ENCODE measurements around the gene NTNG2. TPM values are rescaled to one million over a fixed set of nuclear protein-coding genes. Genes with fewer than 3 reads are reported as not detected.

Gene NTNG2
- total RNA-seq, 3 donors from 2014 or later, result under 0.01 to 1.9 (median 0.29) TPM

GRCh38 chr9:132283863-132284262, 122.0 kb downstream of the NTNG2 start:
- H3K4me3 ChIP-seq, result no peak overlapping the region
- peaks cover 13% of the 10 kb centered on the region for H3K36me3 ChIP-seq
- H3K27me3 ChIP-seq, result no peaks in the 10 kb centered on the region
- no peak for TF ChIP-seq POLR2AphosphoS5 (IDR thresholded peaks at IDR 0.05)
- TF ChIP-seq CTCF (IDR thresholded peaks at IDR 0.05), result no peak
- no peak for TF ChIP-seq POLR2A (IDR thresholded peaks at IDR 0.05)
- no peak overlapping the region for H3K27ac ChIP-seq
- intact Hi-C loops (cut with DNase I; ENCODE audit: low total_unique reads), result no loop called here
- DNase-seq (ENCODE audit: low spot score in 2 of 2), result no peak
- no peaks in the 10 kb centered on the region for H3K4me1 ChIP-seq
- H3K9me3 ChIP-seq, result no peaks in the 10 kb centered on the region

GRCh38 chr9:132287256-132287760, 125.5 kb downstream of the NTNG2 start:
- Histone ChIP-seq H3K9me3 (no peaks in the 10 kb centered on the region), H3K4me1 (no peaks in the 10 kb centered on the region), H3K4me3 (no peak overlapping the region), H3K36me3 (peaks cover 5% of the 10 kb centered on the region), H3K27ac (no peak overlapping the region), H3K27me3 (no peaks in the 10 kb centered on the region)
- no peak for TF ChIP-seq POLR2A (IDR thresholded peaks at IDR 0.05)
- no peak for TF ChIP-seq CTCF (IDR thresholded peaks at IDR 0.05)
- no peak for TF ChIP-seq POLR2AphosphoS5 (IDR thresholded peaks at IDR 0.05)
- intact Hi-C loops (cut with DNase I; ENCODE audit: low total_unique reads), result no loop called here
- no peak for DNase-seq (ENCODE audit: low spot score in 2 of 2)

GRCh38 chr9:132288361-132288760, 126.5 kb downstream of the NTNG2 start:
- no peak overlapping the region for H3K4me3 ChIP-seq
- no peaks in the 10 kb centered on the region for H3K27me3 ChIP-seq
- H3K4me1 ChIP-seq, result no peaks in the 10 kb centered on the region
- no peaks in the 10 kb centered on the region for H3K9me3 ChIP-seq
- H3K27ac ChIP-seq, result no peak overlapping the region
- DNase-seq (ENCODE audit: low spot score in 2 of 2), result no peak
- H3K36me3 ChIP-seq, result peaks cover 5% of the 10 kb centered on the region
- intact Hi-C loops (cut with DNase I; ENCODE audit: low total_unique reads), result no loop called here
- no peak for TF ChIP-seq CTCF (IDR thresholded peaks at IDR 0.05)

GRCh38 chr9:132288966-132289365, 127.1 kb downstream of the NTNG2 start:
- H3K36me3 ChIP-seq, result peaks cover 5% of the 10 kb centered on the region
- H3K27me3 ChIP-seq, result no peaks in the 10 kb centered on the region
- H3K4me1 ChIP-seq, result no peaks in the 10 kb centered on the region
- DNase-seq (ENCODE audit: low spot score in 2 of 2), result no peak
- no peak for TF ChIP-seq CTCF (IDR thresholded peaks at IDR 0.05)
- H3K4me3 ChIP-seq, result no peak overlapping the region
- H3K27ac ChIP-seq, result no peak overlapping the region
- H3K9me3 ChIP-seq, result no peaks in the 10 kb centered on the region
- intact Hi-C loops (cut with DNase I; ENCODE audit: low total_unique reads), result no loop called here

- intact Hi-C loops (cut with DNase I; ENCODE audit: low total_unique reads), result no loop called here
- Histone ChIP-seq H3K36me3 (peaks cover 13% of the 10 kb centered on the region), H3K9me3 (no peaks in the 10 kb centered on the region), H3K27me3 (no peaks in the 10 kb centered on the region), H3K27ac (no peak overlapping the region), H3K4me1 (no peaks in the 10 kb centered on the region), H3K4me3 (no peak overlapping the region)
- TF ChIP-seq POLR2AphosphoS5 (IDR thresholded peaks at IDR 0.05) (no peak), POLR2A (IDR thresholded peaks at IDR 0.05) (no peak), CTCF (IDR thresholded peaks at IDR 0.05) (no peak)
- DNase-seq (ENCODE audit: low spot score in 2 of 2), result no peak
Observed at GRCh38 chr9:132293145-132293721, 131.4 kb downstream of the NTNG2 start.

Other genes starting within 250 kb of the NTNG2 start
- gene MED27, start 82.2 kb upstream of the NTNG2 start, total RNA-seq, result 10 to 100 TPM; 14.4 to 20.3 (median 15.8) TPM
- gene SETX, start 192.9 kb downstream of the NTNG2 start, total RNA-seq, result 10 to 100 TPM; 56.2 to 83.6 (median 80.3) TPM
- gene TTF1, start 244.8 kb downstream of the NTNG2 start, total RNA-seq, result 10 to 100 TPM; 11.2 to 18.0 (median 16.8) TPM
- gene CFAP77, start 248.2 kb downstream of the NTNG2 start, total RNA-seq, result not detected